ENCODE results near the gene TMED6. TPM values are rescaled to one million over a fixed set of nuclear protein-coding genes. Genes with fewer than 3 reads are reported as not detected.

TMED6 gene
- total RNA-seq, 1 donor, result 0.36 TPM

DNA sequence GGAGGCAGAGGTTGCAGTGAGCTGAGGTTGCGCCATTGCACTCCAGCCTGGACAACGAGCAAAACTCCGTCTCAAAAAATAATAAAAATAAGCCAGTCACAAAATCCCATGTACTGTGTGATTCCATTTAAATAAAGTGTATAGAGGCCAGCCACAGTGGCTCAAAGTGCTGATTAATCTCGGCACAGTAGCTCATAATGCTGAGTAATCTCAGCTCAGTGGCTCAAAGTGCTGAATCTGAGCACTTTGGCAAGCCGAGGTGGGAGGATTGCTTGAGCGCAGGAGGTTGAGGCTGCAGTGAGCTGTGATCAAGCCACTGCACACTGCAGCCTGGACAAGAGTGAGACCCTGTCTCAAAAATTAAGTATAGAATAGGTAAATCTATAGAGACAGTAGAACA lies 4.9 kb downstream of the TMED6 start:
- TF ChIP-seq, protein P1, sequence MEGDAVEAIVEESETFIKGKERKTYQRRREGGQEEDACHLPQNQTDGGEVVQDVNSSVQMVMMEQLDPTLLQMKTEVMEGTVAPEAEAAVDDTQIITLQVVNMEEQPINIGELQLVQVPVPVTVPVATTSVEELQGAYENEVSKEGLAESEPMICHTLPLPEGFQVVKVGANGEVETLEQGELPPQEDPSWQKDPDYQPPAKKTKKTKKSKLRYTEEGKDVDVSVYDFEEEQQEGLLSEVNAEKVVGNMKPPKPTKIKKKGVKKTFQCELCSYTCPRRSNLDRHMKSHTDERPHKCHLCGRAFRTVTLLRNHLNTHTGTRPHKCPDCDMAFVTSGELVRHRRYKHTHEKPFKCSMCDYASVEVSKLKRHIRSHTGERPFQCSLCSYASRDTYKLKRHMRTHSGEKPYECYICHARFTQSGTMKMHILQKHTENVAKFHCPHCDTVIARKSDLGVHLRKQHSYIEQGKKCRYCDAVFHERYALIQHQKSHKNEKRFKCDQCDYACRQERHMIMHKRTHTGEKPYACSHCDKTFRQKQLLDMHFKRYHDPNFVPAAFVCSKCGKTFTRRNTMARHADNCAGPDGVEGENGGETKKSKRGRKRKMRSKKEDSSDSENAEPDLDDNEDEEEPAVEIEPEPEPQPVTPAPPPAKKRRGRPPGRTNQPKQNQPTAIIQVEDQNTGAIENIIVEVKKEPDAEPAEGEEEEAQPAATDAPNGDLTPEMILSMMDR (IDR thresholded peaks at IDR 0.05; ENCODE audit: insufficient read depth, low read length), result no peak
- no peak overlapping the region for H3K4me3 ChIP-seq (ENCODE audit: low read depth, low read length)

DNA sequence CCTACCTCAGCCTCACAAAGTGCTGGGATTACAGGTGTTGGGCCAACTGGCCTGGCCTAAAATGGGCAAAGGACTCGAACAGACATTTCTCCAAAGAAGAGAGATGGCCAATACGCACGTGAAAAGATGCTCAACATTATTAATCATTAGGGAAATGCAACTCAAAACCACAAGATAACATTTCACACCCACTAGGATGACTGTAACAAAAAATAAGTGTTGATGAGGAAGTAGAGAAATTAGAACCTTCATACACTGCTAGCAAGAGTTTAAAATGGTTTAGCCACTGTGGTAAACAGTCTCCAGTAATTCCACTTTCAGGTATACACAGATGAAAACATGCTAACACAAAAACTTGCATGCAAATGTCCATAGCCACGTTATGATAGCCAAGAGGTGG lies 5.7 kb downstream of the TMED6 start:
- no peak for DNase-seq (ENCODE audit: low read depth)
- no peak overlapping the region for H3K4me3 ChIP-seq (ENCODE audit: low read depth, low read length)
- TF ChIP-seq, protein P1 (IDR thresholded peaks at IDR 0.05; ENCODE audit: insufficient read depth, low read length), result no peak

More for the DNA sequence above, 4.9 kb downstream of the TMED6 start:
- DNase-seq (ENCODE audit: low read depth), result no peak

DNA sequence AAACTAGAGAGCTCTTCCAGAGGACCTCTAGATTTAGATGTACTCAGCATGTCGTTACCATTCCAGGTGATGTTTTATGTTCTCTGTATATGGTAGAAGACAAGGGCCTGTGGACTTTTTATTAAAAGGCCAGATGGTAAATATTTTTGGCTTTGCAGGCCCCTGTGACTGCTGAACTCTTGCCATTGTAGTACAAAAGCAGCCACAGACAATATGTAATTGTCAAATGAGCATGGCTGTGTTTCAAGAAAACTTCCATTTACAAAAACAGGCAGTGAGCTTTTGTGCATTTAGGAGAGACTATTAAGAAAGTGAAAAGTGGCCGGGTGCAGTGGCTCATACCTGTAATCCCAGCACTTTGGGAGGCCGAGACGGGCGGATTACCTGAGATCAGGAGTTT lies 7.4 kb downstream of the TMED6 start:
- DNase-seq (ENCODE audit: low read depth), result no peak
- no peak overlapping the region for H3K4me3 ChIP-seq (ENCODE audit: low read depth, low read length)
- TF ChIP-seq, protein P1 (IDR thresholded peaks at IDR 0.05; ENCODE audit: insufficient read depth, low read length), result no peak

DNA sequence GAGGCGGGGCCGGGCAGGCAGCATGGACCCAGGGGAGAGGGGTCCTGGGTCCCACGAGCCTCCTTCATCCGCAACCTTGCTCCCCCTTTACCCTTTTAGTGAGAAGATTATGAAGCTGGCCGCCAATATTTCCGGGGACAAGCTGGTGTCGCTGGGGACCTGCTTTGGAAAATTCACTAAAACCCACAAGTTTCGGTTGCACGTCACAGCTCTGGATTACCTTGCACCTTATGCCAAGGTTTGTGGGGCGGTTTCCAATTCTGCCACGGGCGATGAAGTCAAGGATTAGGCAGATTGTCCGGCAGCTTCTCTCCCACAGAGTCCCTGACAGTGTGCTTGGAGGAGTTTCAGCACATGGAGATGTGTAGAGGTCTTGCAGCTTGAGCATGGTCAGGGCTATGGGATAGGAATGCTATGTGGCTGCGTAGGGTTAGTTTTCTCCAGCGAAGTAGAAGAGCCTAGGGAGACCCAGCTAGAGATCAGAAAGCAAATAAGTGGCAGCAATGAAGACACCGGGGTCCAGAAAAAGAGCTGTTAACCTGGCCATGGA lies 11.4 kb downstream of the TMED6 start:
- DNase-seq (ENCODE audit: low read depth), result no peak
- H3K4me3 ChIP-seq (ENCODE audit: low read depth, low read length), result peak overlapping the region; percentile 92
- TF ChIP-seq, protein P1 (IDR thresholded peaks at IDR 0.05; ENCODE audit: insufficient read depth, low read length), result no peak

DNA sequence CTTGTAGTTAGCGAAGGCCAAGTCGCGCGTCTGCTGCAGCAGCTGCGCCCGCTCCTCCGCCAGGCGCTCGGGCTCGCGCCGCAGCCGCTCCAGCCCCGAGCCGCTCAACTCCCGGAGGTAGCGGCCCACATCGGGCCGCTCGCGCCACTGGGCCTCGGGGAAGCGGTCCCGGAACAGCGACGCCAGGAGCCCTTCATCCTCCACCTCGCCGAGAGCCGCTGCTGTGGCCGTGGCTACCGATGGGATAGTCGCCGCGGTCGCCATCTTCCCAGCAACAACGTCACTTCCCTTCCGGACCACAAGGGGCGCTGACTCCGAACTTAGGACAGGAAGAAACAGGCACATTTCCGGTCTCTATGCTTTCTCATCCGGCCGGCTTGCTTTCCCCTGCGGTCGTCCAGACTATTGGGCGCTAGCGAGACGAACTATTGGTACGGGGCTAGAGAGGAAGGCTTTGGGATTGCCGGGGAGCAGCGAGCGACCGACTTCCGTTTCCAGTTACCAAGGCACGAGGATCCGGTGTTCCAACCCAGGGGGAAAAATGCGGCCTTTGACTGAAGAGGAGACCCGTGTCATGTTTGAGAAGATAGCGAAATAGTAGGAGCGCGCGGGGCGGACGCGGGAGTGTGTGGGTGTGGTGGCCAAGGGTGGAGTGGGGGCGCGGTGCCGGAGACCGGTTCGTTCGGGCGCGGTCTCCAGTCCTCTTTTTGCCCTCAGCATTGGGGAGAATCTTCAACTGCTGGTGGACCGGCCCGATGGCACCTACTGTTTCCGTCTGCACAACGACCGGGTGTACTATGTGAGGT lies 12.1 kb downstream of the TMED6 start, which contains the start of the genes COG8 and NIP7:
TSS of gene COG8 (minus strand) at position 276 of the 806 bp plus-strand sequence. CDS start at position 264, 12 bp downstream.
TSS of gene NIP7 (plus strand) at position 484 of the 806 bp plus-strand sequence. CDS start at position 542, 58 bp downstream.
- peak within 1 kb of the TSS; percentile 92 for H3K4me3 ChIP-seq (ENCODE audit: low read depth, low read length)
- TF ChIP-seq, protein P1 (IDR thresholded peaks at IDR 0.05; ENCODE audit: insufficient read depth, low read length), result peak; percentile 83
- peak; percentile 99 for DNase-seq (ENCODE audit: low read depth)

DNA sequence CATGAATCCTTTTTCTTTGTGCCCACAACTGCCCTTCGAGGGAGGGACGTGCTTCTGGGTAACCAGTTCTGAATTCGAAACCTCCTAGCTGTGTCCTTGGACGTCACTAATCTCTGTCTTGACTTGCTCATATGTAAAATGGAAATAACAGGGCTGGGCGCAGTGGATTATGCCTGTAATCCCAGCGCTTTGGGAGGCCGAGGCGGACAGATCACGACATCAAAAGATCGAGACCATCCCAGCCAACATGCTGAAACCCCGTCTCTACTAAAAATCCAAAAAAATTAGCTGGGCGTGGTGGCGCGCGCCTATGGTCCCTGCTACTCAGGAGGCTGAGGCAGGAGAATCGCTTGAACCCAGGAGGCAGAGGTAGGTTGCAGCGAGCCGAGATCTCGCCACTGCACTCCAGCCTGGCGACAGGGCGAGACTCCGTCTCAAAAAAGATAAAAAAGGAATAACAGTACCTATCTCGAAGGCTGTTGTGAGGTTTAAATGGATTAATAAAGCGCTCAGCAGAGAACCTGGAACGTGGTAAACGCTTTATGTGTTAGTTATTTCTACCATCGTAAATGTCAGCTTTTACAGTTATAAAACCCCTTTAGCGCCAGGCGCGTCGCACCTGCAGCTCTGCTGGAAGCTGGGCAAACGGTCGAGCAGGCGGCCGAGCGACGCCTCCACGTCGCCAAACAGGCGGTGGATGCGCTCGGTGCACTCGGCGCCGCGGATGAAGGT lies 12.9 kb downstream of the TMED6 start:
- no peak for DNase-seq (ENCODE audit: low read depth)
- peak overlapping the region; percentile 92 for H3K4me3 ChIP-seq (ENCODE audit: low read depth, low read length)
- TF ChIP-seq, protein P1 (IDR thresholded peaks at IDR 0.05; ENCODE audit: insufficient read depth, low read length), result no peak
